ELR (cell line): ENCODE measurements around the gene GDF2.

Experiments used
- DNase-seq: peaks from one replicate; pipeline ENCODE4 v3.0.0-alpha.2; 2015; ENCODE audit warnings: low read depth

Gene GDF2

DNA sequence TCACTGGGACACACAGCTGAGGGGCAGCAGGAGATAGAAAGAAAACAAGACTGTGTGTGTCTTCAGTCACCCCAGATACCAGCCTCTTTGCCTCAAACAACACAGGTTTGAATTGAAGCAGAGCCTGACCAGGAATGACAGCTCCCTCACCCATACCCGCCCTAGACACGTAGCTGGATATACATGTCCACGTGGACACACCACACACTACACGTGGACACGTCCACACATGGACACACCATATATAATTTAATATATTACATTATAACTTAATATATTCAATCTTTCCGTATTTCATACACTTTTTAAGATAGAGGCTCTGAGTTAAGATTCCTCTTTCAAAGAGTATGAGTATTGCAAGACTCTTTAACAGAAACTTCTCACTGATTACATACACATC lies 11.3 kb downstream of the GDF2 start:
- no peak for DNase-seq

DNA sequence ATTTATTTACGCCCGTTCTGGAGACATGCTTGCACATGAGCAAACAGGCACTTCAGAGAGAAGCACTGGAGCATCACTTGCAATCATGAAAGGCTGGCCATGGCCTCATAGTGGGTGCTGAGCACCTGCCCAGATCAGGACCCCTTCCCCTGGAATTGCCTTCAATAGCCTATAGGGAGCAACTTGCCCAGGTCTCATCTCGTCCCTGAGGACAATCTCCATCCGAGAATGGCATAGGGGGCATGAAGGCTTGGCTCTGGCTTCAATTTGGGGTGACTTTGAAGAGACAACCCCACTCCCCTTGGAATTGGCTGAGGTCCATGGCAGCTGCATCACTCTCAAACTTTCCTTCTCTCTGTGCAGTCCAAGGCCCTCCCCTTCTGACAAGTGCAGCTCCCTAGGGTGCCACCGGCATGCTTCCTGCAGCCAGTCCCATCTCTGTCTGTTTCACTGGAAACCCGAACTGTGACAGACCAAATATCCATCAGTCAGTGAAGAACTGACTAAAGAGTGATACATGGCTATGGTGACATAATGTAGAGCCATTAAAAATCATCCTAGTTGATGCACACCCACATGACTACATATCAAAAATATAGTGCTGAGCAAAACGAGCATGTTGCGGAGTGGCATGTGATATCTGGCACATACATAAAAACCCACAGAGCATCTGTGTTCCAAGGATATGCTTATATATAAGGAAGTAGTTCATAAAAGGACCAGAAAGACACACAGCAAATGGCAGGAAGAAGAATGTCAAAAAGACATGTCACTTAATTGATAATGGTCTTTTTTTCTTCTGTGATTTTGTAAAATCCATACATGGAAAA lies 12.4 kb downstream of the GDF2 start:
- no peak for DNase-seq

DNA sequence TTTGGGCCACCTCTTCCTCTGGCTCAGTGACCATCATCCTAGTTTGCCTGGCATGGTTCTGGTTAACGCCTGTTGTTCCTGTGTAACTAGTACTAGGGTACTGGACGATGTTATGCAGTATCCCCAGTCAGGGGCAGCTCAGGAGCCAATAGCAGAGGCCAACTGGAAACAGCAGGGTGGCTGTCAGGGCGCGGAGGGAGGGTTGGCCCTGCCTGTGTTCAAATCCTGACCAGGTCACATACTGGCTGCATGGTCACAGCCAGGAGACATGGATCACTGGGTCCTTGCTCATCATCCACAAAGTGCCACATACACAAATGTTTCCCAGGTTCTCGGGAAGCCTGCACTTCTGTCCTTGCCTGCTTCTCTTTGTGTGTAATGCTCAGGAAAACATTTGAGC lies 13.7 kb downstream of the GDF2 start:
- no peak for DNase-seq

DNA sequence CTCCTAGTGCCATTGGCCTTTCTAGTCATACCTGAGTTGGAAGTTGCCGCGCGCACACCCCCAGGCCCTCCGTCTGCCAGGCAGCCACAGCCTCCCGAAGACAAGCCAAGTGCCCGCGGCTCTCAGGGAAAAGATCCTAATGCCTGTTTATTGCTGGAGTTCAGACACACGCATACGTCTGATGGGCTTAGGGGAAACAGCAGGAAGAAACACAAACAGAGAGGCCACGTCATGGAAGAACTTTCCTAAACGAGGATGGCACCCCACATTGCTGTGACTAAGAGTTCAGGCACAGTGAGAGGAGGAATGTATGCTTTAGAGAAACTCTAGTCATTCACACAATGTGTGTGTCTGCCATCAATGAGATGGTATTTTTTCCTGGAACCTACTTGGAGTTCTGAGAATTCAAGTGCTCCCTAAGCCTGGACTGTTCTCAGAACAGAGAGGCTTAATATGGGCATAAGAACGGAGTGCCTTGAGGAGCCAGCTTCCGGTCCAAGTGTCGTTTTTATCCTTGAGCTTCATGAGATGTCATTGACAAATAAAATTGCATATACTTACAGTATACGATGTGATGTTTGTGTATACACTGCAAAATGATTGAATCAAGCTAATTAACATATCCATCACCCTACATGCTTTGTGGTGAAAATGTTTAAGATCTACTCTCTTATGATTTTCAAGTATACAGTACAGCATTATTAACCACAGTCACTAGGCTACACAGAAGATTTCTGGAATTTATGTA lies 14.3 kb downstream of the GDF2 start:
- peak; percentile 62 for DNase-seq

DNA sequence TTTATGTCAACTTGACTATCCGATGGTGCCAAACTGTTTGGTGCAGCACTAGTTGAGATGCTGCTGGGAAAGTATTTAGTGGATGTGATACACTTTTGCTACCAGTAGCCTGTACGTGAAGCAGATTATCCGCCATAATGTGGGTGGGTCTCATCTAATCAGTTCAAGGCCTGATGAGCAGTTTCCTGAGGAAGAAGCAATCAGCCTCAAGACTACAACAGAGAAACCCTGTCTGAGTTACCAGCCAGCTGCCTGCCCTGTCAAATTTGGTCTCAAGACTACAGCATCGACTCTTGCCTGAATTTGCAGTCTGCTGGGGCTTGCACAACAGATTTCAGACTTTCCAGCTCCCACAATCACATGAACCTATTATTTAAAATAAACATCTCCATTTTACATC lies 15.1 kb downstream of the GDF2 start:
- DNase-seq = no peak

DNA sequence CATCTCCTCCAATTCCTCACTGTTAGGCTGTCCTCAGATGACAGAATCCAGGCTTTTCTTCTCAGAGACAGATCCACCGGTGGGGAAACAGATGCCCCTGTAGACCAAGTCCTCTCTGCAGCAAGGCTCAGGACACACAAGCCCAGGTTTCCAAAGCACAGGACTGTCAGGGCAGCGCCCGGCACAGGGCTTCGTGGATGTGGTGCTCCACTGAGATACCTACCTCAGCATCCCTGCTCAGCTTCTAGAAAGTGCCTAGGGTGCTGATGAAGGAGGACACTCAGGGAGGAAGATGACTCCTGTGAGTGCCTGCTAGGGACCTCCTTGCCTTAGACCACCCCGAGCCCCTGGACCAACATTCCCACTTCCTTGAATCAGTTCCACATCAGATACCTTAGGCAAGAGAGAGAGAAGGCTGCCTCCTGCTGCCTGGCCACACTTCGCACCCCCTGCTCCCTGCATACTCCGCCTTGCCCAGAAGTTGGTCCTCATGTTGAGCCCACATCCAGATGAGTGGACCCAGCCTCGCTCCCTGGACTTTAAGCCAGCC lies 17.0 kb downstream of the GDF2 start:
- no peak for DNase-seq

DNA sequence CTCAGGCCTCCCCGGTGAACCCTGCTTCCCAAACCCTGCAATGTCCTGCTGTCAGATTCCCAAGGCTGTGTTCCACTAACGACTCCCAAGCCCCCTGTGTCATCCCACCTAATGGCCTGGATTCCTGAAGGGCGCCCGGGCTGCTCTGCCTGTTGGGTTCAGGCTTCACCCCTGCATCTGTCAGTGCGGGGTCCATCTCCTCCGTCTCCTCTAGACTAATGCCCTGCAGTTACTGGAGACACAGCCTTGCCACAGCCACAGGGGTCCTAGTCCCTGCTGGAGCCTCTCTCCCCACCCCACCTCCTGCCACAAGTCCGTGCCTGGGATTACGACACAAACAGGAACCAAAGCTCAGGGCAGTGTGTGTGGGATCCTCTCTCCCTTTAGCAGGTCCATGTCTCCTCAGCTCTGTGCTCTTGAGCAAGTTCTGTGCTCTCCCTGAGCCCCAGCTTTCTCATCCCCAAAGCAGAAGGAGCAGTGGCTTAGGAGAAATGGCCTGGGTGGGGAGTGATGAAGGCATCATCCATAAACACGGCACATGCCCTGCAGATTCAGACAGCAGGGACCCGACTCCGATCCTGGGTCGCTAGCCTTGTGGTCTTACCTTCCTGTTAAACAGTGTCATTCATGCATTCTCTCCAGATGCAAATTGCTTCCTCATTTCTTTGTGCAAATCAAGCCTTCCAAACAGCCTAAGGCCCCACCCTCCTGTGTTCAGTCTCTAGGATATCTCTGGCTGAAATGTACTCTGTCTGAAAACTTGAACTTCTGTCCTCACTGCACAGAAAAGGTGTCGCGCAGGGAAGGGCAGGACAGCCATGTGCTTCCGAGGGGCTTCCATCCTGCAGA lies 17.7 kb downstream of the GDF2 start:
- no peak for DNase-seq

DNA sequence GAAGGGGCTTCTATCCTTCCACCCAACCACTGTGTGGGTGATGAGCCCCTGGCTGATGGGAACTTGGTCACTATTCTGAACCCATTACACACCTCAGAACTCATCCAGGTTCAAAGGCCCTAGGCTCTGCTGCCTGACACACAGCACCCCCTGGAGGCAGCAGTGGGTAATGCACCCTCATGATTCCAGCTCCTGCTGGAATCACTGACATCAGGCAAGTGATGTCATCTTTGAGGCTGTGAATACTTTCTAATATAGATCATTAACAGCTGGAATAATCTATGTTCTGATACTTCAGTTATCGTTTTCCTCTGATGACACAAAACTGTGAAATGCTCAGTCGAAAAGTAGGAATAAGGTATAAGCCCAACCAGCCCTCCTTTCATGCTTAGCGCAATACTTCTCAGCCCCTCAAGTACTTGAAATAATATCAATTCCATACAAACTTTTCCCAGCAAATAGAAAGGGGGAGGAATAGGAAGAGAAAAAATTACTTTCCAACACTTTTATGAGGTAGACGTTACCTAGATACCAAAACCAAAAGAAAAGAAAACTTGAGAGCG lies 18.4 kb downstream of the GDF2 start:
- DNase-seq = peak; percentile 62

DNA sequence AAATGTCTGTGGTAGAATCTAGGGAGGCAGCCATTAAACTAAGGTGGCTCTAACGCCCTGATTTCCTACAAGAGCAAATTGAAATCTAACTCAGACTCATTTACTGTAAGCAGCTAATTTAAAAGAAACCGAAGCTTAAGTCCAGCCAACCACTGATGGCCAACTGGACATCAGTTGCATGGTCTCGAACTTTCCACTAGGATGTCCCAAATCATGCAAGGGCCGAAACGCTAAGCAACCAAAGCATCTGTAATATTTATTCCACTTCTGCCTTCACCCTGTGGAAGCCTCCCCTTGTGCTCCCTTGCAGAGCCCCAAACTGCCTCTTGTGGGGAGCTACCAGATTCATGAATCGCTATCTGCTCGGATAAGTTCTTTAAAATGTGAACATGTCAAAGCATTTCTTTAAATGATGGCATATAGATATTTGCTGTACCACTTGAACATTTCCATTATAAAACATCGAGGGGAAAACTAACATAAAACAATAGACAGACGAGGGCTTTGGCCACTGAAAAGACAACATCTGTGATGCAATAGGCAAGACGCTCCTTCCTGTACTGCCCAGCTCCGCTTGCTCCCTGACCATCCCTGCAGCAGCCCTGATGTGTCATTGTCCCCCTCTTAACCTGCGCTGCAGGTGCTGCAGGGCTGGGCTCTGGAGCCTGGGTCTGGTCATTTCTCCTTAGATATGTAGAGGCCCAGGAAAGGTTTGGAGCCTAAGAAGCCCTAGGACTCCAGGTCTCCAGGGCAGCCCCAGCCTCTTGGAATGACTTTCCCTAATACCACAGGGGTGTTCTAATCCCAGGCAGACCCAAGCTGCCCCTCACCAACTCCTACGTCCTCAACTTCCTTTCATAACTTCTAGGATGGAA lies 23.0 kb downstream of the GDF2 start:
- no peak for DNase-seq

DNA sequence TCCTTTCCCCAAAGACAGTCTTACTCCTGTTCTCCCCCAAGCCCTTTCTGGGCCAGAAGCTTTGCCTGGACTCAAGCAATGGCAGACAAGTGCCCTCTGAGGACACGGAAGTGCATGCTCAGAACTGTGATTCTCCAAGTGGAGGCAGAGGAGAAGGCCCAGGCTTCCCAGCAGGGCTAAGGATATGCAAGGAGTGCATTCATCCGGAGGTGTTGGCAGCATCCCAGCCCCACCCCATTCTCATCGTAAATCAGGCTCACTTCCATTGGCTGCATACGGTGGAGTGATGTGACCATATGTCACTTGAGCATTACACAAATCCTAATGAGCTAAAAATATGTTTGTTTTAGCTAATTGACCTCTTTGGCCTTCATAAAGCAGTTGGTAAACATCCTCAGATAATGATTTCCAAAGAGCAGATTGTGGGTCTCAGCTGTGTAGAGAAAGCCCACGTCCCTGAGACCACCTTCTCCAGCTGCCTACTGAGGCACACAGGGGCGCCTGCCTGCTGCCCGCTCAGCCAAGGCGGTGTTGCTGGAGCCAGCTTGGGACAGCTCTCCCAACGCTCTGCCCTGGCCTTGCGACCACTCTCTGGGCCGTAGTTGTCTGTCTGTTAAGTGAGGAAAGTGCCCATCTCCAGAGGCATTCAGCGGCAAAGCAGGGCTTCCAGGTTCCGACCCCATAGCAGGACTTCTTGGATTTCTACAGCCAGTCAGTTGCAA lies 24.5 kb downstream of the GDF2 start:
- DNase-seq = no peak

DNA sequence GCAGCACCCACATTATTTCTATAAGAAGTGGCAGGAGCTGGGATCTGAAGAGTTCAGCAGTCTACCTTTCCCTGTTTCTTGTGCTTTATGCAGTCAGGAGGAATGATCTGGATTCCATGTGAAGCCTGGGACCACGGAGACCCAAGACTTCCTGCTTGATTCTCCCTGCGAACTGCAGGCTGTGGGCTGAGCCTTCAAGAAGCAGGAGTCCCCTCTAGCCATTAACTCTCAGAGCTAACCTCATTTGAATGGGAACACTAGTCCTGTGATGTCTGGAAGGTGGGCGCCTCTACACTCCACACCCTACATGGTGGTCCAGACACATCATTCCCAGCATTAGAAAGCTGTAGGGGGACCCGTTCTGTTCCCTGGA lies 25.0 kb downstream of the GDF2 start:
- no peak for DNase-seq

DNA sequence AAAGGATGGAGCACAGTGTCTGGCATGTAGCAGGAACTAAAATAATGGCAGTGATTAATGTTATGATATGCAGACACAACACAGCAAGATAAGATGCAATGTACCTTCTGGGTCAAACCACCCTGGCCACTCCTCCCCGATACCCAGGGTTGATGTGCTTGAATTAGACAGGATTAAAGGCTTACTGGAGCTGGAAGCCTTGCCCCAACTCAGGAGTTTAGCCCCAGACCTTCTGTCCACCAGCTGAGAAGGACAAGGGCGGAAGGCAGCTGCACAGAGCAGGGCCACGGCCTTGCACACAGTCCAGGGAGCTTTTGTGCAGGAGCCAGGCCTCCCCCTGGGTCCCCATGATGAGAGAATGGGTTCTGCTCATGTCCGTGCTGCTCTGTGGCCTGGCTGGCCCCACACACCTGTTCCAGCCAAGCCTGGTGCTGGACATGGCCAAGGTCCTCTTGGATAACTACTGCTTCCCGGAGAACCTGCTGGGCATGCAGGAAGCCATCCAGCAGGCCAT lies 25.9 kb downstream of the GDF2 start, which contains the start of gene RBP3:
TSS of gene RBP3 (plus strand) at position 226 of the 514 bp plus-strand sequence. CDS start at position 348, 122 bp downstream.
- DNase-seq = no peak

DNA sequence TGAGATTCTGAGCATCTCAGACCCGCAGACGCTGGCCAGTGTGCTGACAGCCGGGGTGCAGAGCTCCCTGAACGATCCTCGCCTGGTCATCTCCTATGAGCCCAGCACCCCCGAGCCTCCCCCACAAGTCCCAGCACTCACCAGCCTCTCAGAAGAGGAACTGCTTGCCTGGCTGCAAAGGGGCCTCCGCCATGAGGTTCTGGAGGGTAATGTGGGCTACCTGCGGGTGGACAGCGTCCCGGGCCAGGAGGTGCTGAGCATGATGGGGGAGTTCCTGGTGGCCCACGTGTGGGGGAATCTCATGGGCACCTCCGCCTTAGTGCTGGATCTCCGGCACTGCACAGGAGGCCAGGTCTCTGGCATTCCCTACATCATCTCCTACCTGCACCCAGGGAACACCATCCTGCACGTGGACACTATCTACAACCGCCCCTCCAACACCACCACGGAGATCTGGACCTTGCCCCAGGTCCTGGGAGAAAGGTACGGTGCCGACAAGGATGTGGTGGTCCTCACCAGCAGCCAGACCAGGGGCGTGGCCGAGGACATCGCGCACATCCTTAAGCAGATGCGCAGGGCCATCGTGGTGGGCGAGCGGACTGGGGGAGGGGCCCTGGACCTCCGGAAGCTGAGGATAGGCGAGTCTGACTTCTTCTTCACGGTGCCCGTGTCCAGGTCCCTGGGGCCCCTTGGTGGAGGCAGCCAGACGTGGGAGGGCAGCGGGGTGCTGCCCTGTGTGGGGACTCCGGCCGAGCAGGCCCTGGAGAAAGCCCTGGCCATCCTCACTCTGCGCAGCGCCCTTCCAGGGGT lies 26.6 kb downstream of the GDF2 start:
- no peak for DNase-seq

DNA sequence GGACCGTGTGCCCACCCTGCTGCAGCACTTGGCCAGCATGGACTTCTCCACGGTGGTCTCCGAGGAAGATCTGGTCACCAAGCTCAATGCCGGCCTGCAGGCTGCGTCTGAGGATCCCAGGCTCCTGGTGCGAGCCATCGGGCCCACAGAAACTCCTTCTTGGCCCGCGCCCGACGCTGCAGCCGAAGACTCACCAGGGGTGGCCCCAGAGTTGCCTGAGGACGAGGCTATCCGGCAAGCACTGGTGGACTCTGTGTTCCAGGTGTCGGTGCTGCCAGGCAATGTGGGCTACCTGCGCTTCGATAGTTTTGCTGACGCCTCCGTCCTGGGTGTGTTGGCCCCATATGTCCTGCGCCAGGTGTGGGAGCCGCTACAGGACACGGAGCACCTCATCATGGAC lies 27.3 kb downstream of the GDF2 start:
- no peak for DNase-seq

DNA sequence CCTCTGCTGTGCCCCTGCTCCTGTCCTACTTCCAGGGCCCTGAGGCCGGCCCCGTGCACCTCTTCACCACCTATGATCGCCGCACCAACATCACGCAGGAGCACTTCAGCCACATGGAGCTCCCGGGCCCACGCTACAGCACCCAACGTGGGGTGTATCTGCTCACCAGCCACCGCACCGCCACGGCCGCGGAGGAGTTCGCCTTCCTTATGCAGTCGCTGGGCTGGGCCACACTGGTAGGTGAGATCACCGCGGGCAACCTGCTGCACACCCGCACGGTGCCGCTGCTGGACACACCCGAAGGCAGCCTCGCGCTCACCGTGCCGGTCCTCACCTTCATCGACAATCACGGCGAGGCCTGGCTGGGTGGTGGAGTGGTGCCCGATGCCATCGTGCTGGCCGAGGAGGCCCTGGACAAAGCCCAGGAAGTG lies 27.7 kb downstream of the GDF2 start:
- DNase-seq = no peak

DNA sequence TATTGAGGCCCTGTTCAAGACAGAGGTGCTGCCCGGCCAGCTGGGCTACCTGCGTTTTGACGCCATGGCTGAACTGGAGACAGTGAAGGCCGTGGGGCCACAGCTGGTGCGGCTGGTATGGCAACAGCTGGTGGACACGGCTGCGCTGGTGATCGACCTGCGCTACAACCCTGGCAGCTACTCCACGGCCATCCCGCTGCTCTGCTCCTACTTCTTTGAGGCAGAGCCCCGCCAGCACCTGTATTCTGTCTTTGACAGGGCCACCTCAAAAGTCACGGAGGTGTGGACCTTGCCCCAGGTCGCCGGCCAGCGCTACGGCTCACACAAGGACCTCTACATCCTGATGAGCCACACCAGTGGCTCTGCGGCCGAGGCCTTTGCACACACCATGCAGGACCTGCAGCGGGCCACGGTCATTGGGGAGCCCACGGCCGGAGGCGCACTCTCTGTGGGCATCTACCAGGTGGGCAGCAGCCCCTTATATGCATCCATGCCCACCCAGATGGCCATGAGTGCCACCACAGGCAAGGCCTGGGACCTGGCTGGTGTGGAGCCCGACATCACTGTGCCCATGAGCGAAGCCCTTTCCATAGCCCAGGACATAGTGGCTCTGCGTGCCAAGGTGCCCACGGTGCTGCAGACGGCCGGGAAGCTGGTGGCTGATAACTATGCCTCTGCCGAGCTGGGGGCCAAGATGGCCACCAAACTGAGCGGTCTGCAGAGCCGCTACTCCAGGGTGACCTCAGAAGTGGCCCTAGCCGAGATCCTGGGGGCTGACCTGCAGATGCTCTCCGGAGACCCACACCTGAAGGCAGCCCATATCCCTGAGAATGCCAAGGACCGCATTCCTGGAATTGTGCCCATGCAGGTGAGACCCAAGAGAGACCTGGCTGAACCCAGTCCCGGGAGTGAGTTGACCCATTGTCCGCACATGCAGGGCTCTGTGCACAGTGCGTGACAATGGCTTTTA lies 28.7 kb downstream of the GDF2 start:
- DNase-seq = no peak

DNA sequence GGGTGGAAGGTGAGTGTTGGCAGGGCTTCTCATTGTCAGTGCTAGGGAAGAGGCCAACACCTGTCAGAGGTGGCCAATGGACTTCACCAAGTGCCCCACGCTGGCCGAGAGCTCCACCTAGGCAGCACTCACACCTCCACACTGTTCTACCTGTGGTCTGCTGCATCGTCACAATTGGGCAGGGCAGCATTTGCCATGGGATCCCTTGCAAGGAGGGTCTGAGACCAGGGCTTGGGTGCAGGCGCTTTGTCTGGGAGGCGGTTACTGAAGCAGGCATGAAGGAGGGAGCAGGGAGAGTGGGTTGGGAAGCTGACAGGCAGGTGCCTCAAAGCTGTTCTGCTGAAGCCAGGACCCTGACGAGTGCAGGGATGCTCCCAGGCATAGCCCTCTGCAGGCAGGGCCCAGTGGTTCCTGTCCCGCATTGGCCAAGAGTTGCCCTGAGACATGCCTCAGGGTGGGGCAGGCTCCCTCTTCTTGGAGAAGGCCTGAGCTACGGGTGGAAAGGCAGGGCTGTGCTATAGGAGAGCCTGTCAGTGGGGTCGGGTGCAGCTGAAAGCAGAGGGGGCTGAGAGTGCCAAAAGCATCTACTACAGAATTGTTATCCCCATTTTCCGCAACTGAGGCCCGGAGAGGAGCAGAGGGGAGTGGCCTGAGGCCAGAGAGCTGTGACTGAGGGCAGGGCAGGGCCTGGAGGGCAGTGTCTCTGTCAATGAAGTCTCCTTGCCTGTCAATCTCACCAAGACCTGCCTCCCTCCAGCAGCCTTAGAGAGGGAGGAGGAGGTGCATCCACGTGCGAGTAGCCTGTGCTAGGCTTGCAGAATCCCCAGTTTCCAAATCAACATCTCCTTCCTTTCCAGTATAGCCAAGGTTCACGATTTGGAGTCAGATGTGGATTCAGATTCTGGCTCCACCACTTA lies 29.9 kb downstream of the GDF2 start:
- no peak for DNase-seq
